Measurements from ENCODE around the gene ST7.

ST7 gene

GRCh38 chr7:116980354-116980753 lies 27.1 kb downstream of the ST7 start:
- H3K79me2 ChIP-seq (ENCODE audit: insufficient read depth, low read length) = no peaks in the 10 kb centered on the region
- no peaks in the 10 kb centered on the region for H3F3A ChIP-seq (ENCODE audit: low read depth)
- H3K4me1 ChIP-seq (ENCODE audit: insufficient read depth, low read length, poor library complexity, severe bottlenecking) = no peaks in the 10 kb centered on the region
- no peaks in the 10 kb centered on the region for H4K20me1 ChIP-seq (ENCODE audit: insufficient read depth, low read length, poor library complexity, severe bottlenecking)
- H3K9ac ChIP-seq (ENCODE audit: low read depth, low read length, poor library complexity, severe bottlenecking) = no peak overlapping the region
- TF ChIP-seq CTCF (conservative IDR thresholded peaks at IDR 0.05; ENCODE audit: low read length) = no peak
- no peak for TF ChIP-seq EZH2phosphoT487 (IDR thresholded peaks at IDR 0.05; ENCODE audit: borderline replicate concordance)
- H3K9me3 ChIP-seq (ENCODE audit: insufficient read depth, low read depth, low read length) = no peaks in the 10 kb centered on the region
- no peak overlapping the region for H3K4me2 ChIP-seq (ENCODE audit: low read depth, low read length, poor library complexity, severe bottlenecking)
- H3K36me3 ChIP-seq (ENCODE audit: insufficient read depth, low read length) = no peaks in the 10 kb centered on the region
- no peak overlapping the region for H3K4me3 ChIP-seq (ENCODE audit: low read length, poor library complexity, severe bottlenecking)
- H2AFZ ChIP-seq (ENCODE audit: low read length) = no peak overlapping the region
- H3K27me3 ChIP-seq (ENCODE audit: insufficient read depth, low read length, poor library complexity, severe bottlenecking) = no peaks in the 10 kb centered on the region
- H3K9me2 ChIP-seq (replicated peaks; ENCODE audit: low read depth, low read length) = no peaks in the 10 kb centered on the region

- H4K20me1 ChIP-seq (ENCODE audit: insufficient read depth, low read length, poor library complexity, severe bottlenecking) = no peaks in the 10 kb centered on the region
- no peak overlapping the region for H2AFZ ChIP-seq (ENCODE audit: low read length)
- H3K79me2 ChIP-seq (ENCODE audit: insufficient read depth, low read length) = no peaks in the 10 kb centered on the region
- no peak overlapping the region for H3K9ac ChIP-seq (ENCODE audit: low read depth, low read length, poor library complexity, severe bottlenecking)
- no peak for TF ChIP-seq EZH2phosphoT487 (IDR thresholded peaks at IDR 0.05; ENCODE audit: borderline replicate concordance)
- TF ChIP-seq CTCF (conservative IDR thresholded peaks at IDR 0.05; ENCODE audit: low read length) = no peak
- H3K4me1 ChIP-seq (ENCODE audit: insufficient read depth, low read length, poor library complexity, severe bottlenecking) = no peaks in the 10 kb centered on the region
- no peaks in the 10 kb centered on the region for H3K9me2 ChIP-seq (replicated peaks; ENCODE audit: low read depth, low read length)
- no peaks in the 10 kb centered on the region for H3K9me3 ChIP-seq (ENCODE audit: insufficient read depth, low read depth, low read length)
- H3K4me2 ChIP-seq (ENCODE audit: low read depth, low read length, poor library complexity, severe bottlenecking) = no peak overlapping the region
- no peak overlapping the region for H3K4me3 ChIP-seq (ENCODE audit: low read length, poor library complexity, severe bottlenecking)
- no peaks in the 10 kb centered on the region for H3K27me3 ChIP-seq (ENCODE audit: insufficient read depth, low read length, poor library complexity, severe bottlenecking)
- H3K36me3 ChIP-seq (ENCODE audit: insufficient read depth, low read length) = no peaks in the 10 kb centered on the region
- H3F3A ChIP-seq (ENCODE audit: low read depth) = no peaks in the 10 kb centered on the region
These were observed 28.6 kb downstream of the ST7 start for GRCh38 chr7:116981939-116982338.

- Histone ChIP-seq H4K20me1 (ENCODE audit: insufficient read depth, low read length, poor library complexity, severe bottlenecking) (no peaks in the 10 kb centered on the region), H3K36me3 (ENCODE audit: insufficient read depth, low read length) (no peaks in the 10 kb centered on the region), H3K9ac (ENCODE audit: low read depth, low read length, poor library complexity, severe bottlenecking) (no peak overlapping the region), H2AFZ (ENCODE audit: low read length) (no peak overlapping the region), H3K4me1 (ENCODE audit: insufficient read depth, low read length, poor library complexity, severe bottlenecking) (no peaks in the 10 kb centered on the region), H3K79me2 (ENCODE audit: insufficient read depth, low read length) (no peaks in the 10 kb centered on the region), H3K9me3 (ENCODE audit: insufficient read depth, low read depth, low read length) (no peaks in the 10 kb centered on the region), H3K4me3 (ENCODE audit: low read length, poor library complexity, severe bottlenecking) (no peak overlapping the region), H3K4me2 (ENCODE audit: low read depth, low read length, poor library complexity, severe bottlenecking) (no peak overlapping the region), H3K27me3 (ENCODE audit: insufficient read depth, low read length, poor library complexity, severe bottlenecking) (no peaks in the 10 kb centered on the region), H3K9me2 (replicated peaks; ENCODE audit: low read depth, low read length) (no peaks in the 10 kb centered on the region), H3F3A (ENCODE audit: low read depth) (no peaks in the 10 kb centered on the region)
- no peak for TF ChIP-seq CTCF (conservative IDR thresholded peaks at IDR 0.05; ENCODE audit: low read length)
- no peak for TF ChIP-seq EZH2phosphoT487 (IDR thresholded peaks at IDR 0.05; ENCODE audit: borderline replicate concordance)
These were observed 31.2 kb downstream of the ST7 start for GRCh38 chr7:116984511-116984910.
